ENCODE data around the gene SCAPER. TPM values are rescaled to one million over a fixed set of nuclear protein-coding genes. Genes with fewer than 3 reads are reported as not detected.

The SCAPER gene
- total RNA-seq, 2 experiments from 2014 or later = 10.4 to 22.3 TPM

DNA sequence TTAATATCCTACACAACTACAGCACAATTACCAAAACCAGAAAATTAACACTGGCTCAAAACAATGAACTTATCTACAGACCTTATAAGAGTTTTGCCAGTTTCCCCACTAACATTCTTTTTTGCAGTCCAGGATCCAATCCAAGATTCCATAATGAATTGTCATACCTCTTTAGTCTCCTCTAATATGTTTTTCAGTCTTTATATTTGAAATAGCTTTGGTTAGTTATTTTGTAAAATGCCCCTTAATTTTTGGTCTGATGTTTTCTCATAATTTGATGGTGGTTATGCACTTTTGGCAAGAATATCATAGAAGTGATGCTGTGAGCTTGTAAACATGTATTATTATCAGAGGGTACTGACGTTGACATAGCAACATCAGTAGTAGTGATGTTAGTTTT lies 444.3 kb downstream of the SCAPER start:
- no peak overlapping the region for H3K4me2 ChIP-seq (ENCODE audit: low read length)
- intact Hi-C loops (cut with micrococcal nuclease; ENCODE audit: unreplicated experiment) = no loop called here
- H3K79me2 ChIP-seq (ENCODE audit: insufficient read depth, low read depth, low read length) = no peaks in the 10 kb centered on the region
- H3K4me3 ChIP-seq (ENCODE audit: low read depth, low read length, poor library complexity, severe bottlenecking) = no peak overlapping the region
- H2AFZ ChIP-seq (ENCODE audit: low read length) = no peak overlapping the region
- ChIA-PET POLR2A (interaction anchor here (0.5 to 1.1 kb wide), 2 partner anchors 9 to 1866 kb away, joined by 5 read pairs; no protein-coding TSS in a partner anchor), CTCF (ENCODE audit: unreplicated experiment) (no interaction called here)
- BruUV-seq (replicated peaks) = no TSS peak
- no peaks in the 10 kb centered on the region for H3K9me2 ChIP-seq (ENCODE audit: insufficient read depth, low read length)
- H3K27ac ChIP-seq (ENCODE audit: low read depth, low read length, poor library complexity, severe bottlenecking) = no peak overlapping the region
- no peaks in the 10 kb centered on the region for H4K20me1 ChIP-seq (ENCODE audit: insufficient read depth, low read length)
- no peaks in the 10 kb centered on the region for H3K9me3 ChIP-seq (ENCODE audit: low read length)
- no peaks in the 10 kb centered on the region for H3K4me1 ChIP-seq (ENCODE audit: insufficient read depth, low read length, poor library complexity, severe bottlenecking)
- no peak for TF ChIP-seq EZH2phosphoT487 (IDR thresholded peaks at IDR 0.05; ENCODE audit: borderline replicate concordance, low read depth, low read length)
- no peak for TF ChIP-seq CTCF (conservative IDR thresholded peaks at IDR 0.05; ENCODE audit: low read length)
- no peak for DNase-seq (ENCODE audit: low spot score)
- H3K36me3 ChIP-seq (ENCODE audit: insufficient read depth, low read length) = no peaks in the 10 kb centered on the region

DNA sequence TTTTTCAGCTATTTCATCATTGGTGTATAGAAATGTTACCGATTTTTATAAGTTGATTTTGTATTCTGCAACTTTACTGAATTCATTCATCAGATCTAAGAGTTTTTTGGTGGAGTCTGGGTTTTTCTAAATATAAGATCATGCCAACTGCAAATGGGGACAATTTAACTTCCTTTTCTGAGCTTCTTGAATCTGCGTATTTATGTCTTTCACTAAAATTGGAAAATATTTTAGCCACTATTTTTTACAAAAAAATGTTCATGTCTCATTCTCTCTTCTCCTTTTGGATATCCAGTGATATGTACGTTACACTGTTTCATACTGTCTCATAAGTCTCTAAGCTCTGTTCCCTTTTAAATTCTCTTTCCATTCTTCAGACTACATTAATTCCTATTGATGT lies 444.8 kb downstream of the SCAPER start:
- H3K4me3 ChIP-seq (ENCODE audit: low read depth, low read length, poor library complexity, severe bottlenecking) = no peak overlapping the region
- H2AFZ ChIP-seq (ENCODE audit: low read length) = no peak overlapping the region
- no peaks in the 10 kb centered on the region for H3K9me3 ChIP-seq (ENCODE audit: low read length)
- intact Hi-C loops (cut with micrococcal nuclease; ENCODE audit: unreplicated experiment) = no loop called here
- no peaks in the 10 kb centered on the region for H3K9me2 ChIP-seq (ENCODE audit: insufficient read depth, low read length)
- no peaks in the 10 kb centered on the region for H3K36me3 ChIP-seq (ENCODE audit: insufficient read depth, low read length)
- POLR2A ChIA-PET = interaction anchor here (0.5 to 1.1 kb wide), 3 partner anchors 8 to 1867 kb away, joined by 3 to 5 read pairs (median 5); no protein-coding TSS in a partner anchor
- DNase-seq (ENCODE audit: low spot score) = no peak
- BruUV-seq (replicated peaks) = no TSS peak
- CTCF ChIA-PET (ENCODE audit: unreplicated experiment) = no interaction called here
- H4K20me1 ChIP-seq (ENCODE audit: insufficient read depth, low read length) = no peaks in the 10 kb centered on the region
- TF ChIP-seq CTCF (conservative IDR thresholded peaks at IDR 0.05; ENCODE audit: low read length) (no peak), EZH2phosphoT487 (IDR thresholded peaks at IDR 0.05; ENCODE audit: borderline replicate concordance, low read depth, low read length) (no peak)
- no peaks in the 10 kb centered on the region for H3K79me2 ChIP-seq (ENCODE audit: insufficient read depth, low read depth, low read length)
- no peaks in the 10 kb centered on the region for H3K4me1 ChIP-seq (ENCODE audit: insufficient read depth, low read length, poor library complexity, severe bottlenecking)
- H3K27ac ChIP-seq (ENCODE audit: low read depth, low read length, poor library complexity, severe bottlenecking) = no peak overlapping the region
- H3K4me2 ChIP-seq (ENCODE audit: low read length) = no peak overlapping the region

GRCh38 chr15:76451540-76451939 lies 453.6 kb downstream of the SCAPER start:
- ChIA-PET POLR2A (interaction anchor here (0.6 to 1.5 kb wide), 2 partner anchors 9 to 13 kb away, joined by 3 to 5 read pairs; no protein-coding TSS in a partner anchor), CTCF (ENCODE audit: unreplicated experiment) (no interaction called here)
- Histone ChIP-seq H3K4me3 (ENCODE audit: low read depth, low read length, poor library complexity, severe bottlenecking) (no peak overlapping the region), H3K9me3 (ENCODE audit: low read length) (no peaks in the 10 kb centered on the region), H3K4me1 (ENCODE audit: insufficient read depth, low read length, poor library complexity, severe bottlenecking) (no peaks in the 10 kb centered on the region), H3K9me2 (ENCODE audit: insufficient read depth, low read length) (no peaks in the 10 kb centered on the region), H3K27ac (ENCODE audit: low read depth, low read length, poor library complexity, severe bottlenecking) (no peak overlapping the region), H3K4me2 (ENCODE audit: low read length) (no peak overlapping the region), H2AFZ (ENCODE audit: low read length) (no peak overlapping the region), H3K79me2 (ENCODE audit: insufficient read depth, low read depth, low read length) (no peaks in the 10 kb centered on the region), H3K36me3 (ENCODE audit: insufficient read depth, low read length) (no peaks in the 10 kb centered on the region), H4K20me1 (ENCODE audit: insufficient read depth, low read length) (no peaks in the 10 kb centered on the region)
- intact Hi-C loops (cut with micrococcal nuclease; ENCODE audit: unreplicated experiment) = no loop called here
- no peak for TF ChIP-seq CTCF (conservative IDR thresholded peaks at IDR 0.05; ENCODE audit: low read length)
- TF ChIP-seq EZH2phosphoT487 (IDR thresholded peaks at IDR 0.05; ENCODE audit: borderline replicate concordance, low read depth, low read length) = no peak
- no peak for DNase-seq (ENCODE audit: low spot score)
- no TSS peak for BruUV-seq (replicated peaks)

Measured in OCI-LY7 (cell line).